Fibroblast of the conjunctiva (primary cell): ENCODE measurements around the gene PTX3.

Experiments used
- DNase-seq: peaks from one replicate; pipeline ENCODE4 v3.0.0-alpha.2; 2010; ENCODE audit warnings: low read depth

PTX3 gene

DNA sequence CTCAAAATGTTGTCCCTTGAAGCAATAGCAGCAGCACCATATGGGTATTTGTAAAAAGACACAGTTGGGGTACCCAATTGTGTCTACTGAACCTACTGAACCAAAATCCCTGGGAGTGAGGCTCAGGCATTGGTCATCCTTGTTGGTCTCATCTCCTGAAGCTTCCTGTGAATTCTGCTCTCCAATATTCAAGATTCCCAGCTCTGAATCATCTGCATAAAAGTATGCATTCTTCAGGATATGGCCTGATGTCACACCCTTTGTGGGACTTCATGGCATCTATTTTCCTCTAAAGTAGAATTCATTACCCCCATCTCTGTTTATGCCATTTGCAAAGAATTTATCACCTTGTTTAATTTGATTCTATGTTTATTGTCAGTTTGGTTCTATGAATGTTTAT lies 13.3 kb upstream of the PTX3 start:
- DNase-seq, result no peak

DNA sequence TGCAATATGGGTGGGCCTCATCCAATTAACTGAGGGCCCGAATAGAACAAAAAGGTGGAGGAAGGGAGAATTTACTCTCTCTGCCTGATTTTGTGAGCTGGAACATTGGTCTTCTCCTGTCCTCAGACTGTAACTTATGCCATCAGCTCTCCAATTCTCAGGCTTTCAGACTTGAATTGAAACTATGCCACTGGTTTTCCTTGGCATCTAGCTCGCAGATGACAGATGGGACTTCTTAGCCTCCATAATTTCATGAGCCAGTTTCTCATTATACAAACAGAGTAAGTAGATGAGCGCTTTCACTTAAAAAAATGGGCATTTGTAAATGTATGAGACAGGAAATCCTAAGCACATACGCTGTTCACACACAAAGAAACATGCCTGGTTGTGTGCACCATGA lies 8.7 kb upstream of the PTX3 start:
- no peak for DNase-seq

DNA sequence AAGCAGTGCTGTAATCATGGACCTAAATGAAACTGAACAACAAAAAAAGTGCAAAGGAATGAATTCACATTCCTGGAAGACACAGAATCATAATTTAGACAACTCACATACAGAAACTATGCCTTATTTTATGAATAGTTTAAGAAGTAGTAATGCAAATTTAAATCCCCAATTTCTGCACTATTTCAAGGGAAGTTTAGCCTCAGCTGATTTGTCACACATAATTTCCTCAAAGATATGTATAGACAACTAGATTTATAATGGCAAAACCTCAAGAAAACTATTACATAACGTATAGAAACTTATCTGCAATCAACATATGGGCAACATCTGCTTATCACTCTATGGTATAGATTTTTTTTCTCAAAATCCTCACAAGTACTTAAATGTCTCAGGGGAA lies 7.8 kb upstream of the PTX3 start:
- no peak for DNase-seq

DNA sequence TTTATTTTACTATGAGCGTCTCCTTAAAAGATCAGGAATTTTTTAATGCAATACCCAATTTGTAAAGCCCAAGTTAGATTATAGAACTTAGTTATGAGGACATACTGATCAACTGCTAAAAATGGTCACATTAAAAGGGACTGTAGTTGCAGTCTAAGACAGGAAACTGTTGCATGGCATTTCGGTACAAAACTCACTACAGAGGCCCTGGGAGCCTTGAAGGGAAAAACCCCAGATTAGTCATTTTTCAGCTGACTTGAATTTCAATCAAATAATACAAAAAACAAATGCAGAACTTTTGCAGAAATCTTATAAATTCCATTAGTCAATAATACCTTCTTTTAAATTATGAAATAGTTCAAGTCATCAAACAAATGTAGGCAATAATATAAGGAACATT lies 6.9 kb upstream of the PTX3 start:
- no peak for DNase-seq

DNA sequence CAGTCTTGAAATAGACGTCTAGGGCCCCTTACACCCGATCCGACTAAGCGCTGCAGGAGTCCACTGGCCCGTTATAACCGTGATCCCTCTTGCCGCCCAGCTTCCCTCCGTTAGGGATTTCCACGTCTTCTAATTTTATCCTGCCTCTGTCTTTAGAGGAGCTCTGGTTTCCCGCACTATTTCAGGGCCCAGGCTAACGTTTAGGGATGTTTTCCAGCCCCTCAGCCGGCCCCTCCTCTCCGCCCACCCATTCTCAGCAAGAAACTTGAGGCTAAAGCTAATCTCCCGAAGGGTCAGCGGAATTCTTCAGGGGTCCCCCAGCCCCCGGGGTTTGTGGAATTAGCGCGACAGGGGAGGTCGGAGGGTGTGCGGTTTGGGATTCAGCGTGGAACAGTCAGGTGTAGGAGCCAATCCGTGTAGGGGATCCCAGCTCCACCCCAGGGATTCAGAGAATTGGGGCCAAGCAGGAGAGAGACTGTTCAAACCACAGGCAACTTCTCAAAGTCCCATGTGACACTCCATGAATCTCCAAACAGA lies 1.6 kb downstream of the PTX3 start:
- DNase-seq, result peak; percentile 18

DNA sequence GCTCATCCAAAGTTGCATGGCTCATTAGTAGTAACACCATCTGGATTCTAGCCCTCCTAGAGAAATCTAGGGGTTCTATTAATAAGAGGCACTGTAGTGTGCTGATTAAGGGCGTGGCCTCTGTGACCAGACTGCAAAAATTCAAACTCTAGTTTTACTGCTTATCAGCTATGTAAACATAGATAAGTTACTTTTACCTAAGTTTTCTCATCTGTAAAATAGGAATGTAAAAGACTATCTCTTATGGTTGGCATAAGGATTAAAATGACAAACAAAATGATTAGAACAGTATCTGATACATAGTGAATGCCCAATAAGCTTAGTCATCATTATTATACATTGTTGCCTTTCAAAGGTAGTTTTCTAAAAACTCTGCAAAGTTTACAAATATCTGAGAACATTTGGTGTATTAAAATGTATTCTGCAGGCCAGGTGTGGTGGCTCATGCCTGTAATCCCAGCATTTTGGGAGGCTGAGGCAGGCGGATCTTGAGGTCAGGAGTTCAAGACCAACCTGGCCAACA lies 4.5 kb downstream of the PTX3 start:
- DNase-seq, result no peak

DNA sequence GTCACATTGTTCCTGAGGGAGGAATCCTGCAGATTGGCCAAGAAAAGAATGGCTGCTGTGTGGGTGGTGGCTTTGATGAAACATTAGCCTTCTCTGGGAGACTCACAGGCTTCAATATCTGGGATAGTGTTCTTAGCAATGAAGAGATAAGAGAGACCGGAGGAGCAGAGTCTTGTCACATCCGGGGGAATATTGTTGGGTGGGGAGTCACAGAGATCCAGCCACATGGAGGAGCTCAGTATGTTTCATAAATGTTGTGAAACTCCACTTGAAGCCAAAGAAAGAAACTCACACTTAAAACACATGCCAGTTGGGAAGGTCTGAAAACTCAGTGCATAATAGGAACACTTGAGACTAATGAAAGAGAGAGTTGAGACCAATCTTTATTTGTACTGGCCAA lies 6.1 kb downstream of the PTX3 start:
- DNase-seq, result peak; percentile 55

DNA sequence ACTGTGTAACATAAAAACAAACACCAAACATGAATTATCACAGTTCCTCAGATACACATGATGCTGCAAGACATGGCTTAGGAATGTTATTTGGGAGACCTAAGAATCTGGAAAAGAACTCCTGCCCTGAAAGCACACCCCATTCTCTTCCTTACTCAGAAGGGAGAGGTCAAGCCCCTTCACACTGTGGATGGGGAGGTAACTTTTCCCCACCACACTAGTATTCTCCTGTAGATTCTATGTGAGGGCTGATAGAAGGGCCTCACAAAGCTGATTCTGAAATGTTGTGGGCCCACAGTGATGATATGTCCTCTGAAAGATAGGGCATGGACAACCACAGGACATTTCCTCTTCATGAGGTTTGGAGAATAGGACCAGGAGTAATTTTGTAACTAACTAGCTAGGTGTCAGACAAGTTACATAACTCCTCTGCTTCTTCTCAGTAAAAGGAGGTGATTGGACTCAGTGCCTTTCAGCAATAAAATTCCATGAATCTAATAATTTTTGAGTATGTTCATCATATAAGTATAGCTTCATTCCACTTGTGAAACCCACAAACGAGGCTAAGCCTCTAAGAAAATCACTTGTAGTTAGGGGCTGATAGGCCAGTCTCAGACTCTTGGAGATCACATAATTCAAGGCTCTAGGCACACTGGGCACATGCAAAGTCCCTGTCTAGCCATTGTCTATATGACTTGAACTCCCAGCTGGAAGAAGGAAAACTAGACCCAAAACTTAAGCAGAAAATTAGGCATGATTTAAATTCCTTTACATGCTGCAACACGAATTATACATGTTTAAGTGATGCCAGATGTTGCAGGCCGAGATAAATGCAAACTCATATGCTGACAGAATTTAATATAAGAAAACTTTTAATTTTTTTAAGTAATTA lies 7.5 kb downstream of the PTX3 start:
- peak; percentile 93 for DNase-seq

DNA sequence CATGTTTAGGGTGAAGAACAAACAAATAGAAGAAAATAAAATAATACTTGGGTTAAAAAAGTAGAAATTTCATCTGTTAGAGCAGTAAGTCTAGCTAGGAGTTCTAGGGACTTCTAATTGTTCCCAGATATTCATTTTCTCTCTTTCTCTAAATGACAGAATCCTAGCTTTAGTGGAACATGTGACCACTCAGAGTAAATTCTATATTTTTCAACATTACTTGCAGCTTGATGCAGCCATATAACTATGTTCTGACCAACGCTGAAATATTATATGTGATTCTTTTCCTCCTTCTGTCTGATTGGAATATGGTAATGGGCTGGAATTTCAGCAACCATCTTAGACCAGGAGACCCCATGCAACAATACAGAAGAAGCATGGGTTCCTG lies 8.1 kb downstream of the PTX3 start:
- DNase-seq, result peak; percentile 64

DNA sequence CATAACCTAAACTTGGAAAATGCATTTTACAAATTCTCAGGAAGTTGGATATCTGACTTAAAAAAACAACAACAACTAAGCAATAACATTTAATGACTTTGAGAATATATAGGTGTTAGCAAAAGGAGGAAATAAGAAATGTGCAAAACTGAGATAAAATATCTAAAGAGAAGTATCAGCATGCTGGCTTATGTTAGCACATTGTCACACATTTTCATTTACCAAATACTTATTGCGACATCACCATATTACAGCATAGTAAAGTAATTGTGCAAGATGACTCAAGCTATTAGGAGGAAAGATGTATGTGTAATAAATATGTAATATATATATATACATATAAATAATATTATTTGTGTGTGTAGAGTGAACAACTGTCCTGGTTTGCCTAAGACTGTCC lies 9.2 kb downstream of the PTX3 start:
- DNase-seq, result peak; percentile 72

DNA sequence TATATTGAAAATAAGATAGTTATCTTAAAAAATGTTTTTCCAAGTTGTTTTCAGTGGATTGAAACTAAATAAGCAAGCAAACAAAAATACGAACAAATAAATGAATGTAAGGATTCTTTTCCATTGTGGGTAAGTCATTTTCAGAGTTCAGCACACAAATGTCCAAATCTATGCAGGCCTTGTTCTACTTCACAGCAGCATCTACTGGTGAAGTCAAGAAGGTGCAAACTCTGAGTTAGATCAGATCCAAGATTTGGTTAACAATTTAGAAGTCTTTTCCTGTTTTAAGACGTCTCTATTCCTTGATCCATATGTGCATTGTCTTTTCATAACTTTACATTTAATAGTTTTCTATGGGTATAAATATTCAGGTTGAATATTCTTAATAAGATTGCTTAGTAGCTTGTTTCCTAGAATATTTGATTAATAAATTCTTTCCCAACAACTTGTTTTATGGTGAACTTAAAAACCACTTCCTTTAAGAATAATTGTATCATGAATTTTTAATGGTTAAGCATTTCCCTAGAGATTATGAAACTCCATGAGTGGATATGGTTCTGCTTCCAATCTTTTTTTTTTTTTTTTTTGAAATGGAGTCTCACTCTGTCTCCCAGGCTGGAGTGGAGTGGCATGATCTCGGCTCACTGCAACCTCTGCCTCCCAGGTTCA lies 10.5 kb downstream of the PTX3 start:
- DNase-seq, result peak; percentile 77

DNA sequence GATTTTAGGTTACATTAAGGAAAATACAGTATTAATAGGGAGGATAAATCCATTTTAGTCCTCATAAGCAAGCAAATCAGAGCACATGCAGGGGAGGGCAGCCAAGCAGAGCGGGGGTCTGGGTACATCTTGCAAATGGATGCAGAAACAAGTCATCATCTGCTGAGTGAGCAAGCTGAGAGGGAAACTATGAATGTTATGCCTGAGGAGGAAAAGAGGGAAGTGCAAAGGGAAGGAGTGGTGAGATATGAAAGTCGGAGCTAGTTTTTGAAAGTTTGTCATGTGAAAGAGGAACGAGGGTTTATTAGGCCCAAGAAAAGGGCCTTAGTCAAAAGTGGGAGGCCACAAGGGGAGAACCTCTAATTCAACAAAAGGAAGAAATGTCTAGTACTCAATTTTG lies 15.4 kb downstream of the PTX3 start:
- DNase-seq, result no peak

DNA sequence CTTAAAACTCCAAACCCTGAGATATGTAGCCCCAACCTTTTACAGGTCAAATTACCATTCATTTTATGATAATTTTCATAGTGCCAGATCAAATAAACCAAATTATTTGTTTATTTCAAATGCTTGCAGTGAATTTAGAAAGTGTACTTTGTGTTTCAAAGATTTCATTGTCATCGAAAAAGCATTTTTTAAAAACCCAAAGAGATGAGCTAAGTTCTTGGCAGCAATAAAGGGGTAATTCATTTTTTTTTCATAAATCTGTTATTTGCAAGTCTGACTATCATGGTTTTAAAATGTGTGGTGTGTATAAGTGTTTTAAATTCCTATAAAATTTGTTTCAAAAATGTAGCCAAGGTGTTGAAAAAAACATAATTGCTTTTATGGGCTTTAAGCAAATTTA lies 17.2 kb downstream of the PTX3 start:
- no peak for DNase-seq

DNA sequence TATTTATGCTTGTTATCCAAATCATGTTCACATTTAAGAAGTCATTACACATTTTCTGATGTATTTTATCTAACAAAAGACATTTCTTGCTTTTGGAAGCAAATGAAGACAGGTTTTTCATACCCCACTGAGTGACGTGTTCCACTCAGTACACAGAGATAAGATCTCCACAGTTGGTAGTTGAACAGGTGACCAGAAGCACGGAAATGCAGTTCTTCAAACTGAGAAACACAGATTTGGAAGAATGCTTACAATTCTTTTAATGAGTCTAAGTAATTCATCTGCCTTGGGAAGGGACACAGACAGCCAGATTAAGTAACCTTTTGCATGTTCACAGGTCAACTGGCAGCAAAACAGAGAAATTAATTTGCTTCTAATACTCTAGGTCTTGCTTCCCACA lies 23.1 kb downstream of the PTX3 start:
- no peak for DNase-seq

DNA sequence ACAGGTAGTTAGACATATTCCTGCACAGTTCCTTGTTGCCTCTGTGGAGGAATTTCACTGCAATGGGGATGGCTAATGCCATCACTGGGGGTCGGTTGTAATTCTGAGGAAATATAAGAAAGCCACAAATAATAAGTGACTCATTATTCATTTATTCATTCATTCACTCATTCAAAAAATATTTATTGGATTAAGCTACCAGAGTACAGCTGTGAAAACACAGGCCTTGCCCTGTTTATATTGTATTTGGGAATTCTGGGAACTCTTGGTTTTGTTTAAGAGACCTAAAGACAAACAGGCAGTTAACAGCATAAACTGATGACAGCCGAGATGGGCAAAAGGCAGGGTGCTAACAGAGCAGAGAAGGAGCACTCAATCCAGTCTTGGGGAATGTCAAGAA lies 23.6 kb downstream of the PTX3 start:
- peak; percentile 29 for DNase-seq

DNA sequence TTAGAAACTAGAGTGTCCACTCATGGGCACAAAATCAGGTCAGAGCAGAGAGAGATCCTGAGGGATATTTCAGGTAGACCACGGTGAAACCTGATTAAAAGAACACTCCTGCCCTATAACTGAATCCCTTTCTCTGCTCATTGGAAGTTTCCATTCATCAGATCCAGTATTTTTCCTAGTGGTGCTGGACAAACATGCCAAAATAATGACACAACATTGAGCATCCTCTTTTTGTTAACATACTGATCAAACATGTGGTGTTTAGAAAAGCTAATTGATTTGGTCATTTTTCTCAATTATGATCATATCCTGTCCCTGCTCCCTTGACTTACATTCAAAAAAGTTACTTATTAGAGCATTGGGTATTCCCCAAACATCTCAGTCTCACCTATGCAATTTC lies 27.2 kb downstream of the PTX3 start:
- no peak for DNase-seq

DNA sequence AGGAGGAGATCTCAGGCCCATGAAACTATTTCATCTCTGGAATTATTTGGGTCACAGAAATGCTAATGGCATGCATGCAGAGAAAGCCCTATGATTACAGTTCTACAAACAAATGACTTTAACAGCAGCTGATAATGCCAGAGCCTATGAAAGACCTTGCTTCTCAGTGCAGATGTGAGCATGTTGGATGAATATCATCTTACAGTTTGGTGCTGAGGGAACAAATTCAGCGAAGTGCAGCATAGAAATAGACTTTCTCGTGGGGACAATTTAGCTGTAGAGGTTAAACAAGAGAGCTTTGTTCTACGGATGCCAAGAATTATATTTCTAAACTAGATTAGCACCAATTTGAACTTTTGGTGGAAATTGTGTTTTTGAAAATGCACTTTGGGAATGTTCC lies 27.7 kb downstream of the PTX3 start:
- DNase-seq, result no peak

DNA sequence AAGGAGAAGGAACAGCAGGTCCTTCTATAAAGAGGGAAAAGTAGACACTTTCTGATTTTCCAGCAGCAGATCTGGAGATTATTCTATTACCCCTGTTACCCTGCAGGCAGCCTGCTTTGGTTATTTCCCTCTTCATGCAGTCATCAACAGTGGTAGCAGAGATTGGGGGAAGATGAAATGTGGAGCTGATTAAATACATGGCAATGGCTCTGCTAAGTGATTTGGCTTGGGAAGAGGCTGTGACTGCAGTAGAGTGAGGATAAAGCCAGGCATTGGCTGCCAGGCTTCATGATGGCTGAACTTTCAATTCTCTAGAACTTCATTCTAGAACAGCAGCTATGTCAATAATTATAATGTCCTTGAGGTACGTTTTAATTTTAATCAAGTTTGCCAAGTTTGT lies 29.1 kb downstream of the PTX3 start:
- DNase-seq, result peak; percentile 4

DNA sequence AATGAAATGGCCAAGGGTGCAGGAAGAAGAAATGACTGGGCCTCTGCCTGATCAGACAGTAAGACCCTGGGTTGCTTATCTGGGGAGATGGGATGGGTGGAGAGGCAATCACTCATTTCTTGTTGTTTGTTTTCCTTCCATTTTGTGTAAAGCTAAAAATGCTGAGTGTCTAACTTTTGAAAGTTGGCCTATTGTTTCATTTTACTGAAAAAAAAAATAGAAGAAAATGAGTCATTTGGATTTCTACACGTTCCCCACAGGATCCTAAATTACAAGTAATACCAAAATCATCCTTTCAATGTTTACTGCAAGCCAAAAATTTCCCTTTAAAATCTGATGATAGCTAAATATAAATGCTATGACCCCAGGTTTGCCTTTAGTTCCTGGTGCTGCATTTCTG lies 30.6 kb downstream of the PTX3 start:
- no peak for DNase-seq

DNA sequence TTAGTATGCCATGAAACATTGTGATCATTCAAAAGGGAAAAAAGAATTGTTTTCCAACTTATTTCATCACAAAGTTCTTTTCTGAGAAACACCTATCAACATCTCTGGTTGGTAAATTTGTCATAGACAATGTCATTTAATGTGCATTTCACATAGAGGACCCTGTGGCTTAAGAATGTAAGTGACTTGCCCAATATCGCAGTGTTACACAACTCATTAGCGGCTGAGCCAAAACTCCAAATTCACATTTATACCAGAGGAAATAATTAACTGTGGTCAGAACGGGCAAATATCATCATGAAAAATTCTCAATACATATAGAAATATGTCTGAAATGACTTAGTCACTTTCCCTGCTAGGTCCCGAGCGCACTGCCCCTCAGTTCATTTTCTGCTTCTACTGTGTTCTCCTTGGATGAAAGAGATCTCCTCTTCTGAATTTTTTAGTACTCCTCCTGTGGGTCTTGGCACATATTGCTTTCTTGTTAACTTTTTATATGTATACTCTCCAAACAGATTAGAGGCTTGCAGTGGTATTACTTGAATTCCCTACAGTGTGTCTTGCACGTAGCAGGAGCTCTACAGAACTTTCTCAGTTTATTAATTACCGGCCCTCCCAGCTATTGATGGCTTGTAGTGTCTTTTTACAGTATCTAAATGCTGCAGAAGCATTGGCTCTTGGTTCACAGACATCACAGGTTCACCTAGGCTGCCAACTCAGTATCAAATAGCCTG lies 33.1 kb downstream of the PTX3 start:
- DNase-seq, result no peak

DNA sequence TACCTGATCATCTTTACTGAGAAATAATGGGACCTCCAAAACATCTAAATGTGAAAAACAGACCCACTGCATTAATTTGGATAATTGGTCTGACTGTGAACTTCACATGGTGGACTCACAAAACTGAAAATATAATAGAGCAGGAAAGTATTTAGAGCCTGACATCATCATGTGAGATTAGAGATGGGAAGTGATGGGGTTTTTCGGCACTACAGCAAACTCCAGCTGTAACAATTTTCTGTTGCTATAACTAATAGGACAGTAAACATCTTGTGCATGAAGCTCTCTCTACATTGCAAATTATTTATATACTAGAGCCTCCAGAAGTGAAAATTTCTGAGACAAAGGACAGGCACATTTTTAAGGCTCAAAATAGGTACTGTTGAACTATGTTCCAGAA lies 34.4 kb downstream of the PTX3 start:
- DNase-seq, result no peak

DNA sequence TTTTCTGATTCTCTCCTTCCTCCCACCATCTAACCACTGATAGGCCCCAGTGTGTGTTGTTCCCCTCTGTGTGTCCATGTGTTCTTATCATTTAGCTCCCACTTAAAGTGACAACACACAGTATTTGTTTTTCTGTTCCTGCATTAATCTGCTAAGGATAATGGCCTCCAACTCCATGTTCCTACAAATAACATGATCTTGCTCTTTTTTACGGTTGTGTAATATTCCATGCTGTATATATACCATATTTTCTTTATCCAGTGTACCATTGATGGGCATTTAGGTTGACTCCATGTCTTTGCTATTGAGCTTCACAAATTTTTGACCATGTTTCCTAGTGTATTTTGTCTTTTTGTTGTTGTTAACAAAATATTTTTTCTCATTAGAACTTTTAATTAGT lies 36.0 kb downstream of the PTX3 start:
- DNase-seq, result no peak
